HepG2 (cell line): ENCODE results near the gene DNAAF1. TPM values are rescaled to one million over a fixed set of nuclear protein-coding genes. Genes with fewer than 3 reads are reported as not detected.

ENCODE experiments used
- ATAD3A ChIP-seq: sonication (generic); formaldehyde crosslinking; IDR thresholded peaks from 2 replicates; pipeline ENCODE4 v1.4.0; 2020; ENCODE audit warnings: missing genetic modification reagents
- CENPX ChIP-seq: sonication (generic); formaldehyde crosslinking; IDR thresholded peaks from 2 replicates; pipeline ENCODE4 v1.9.0; 2021; ENCODE audit warnings: mild to moderate bottlenecking, missing genetic modification reagents, moderate library complexity
- ERF ChIP-seq: IDR thresholded peaks from 2 replicates; pipeline ENCODE4 v1.6.1; 2018; ENCODE audit warnings: missing biosample characterization, missing genetic modification reagents
- GTF3A ChIP-seq: sonication (generic); formaldehyde crosslinking; conservative IDR thresholded peaks from 2 replicates; pipeline ENCODE4 v1.4.0; 2020; ENCODE audit warnings: mild to moderate bottlenecking, missing genetic modification reagents
- NR0B2 ChIP-seq: sonication (generic); formaldehyde crosslinking; IDR thresholded peaks from 2 replicates; pipeline ENCODE4 v1.4.0; 2020; ENCODE audit warnings: mild to moderate bottlenecking, missing genetic modification reagents
- NR2C2 ChIP-seq: sonication (generic); formaldehyde crosslinking; IDR thresholded peaks from 2 replicates; pipeline ENCODE4 v1.4.0; 2020; ENCODE audit warnings: missing genetic modification reagents, mild to moderate bottlenecking, moderate library complexity, borderline replicate concordance
- PAF1 ChIP-seq: IDR thresholded peaks from 2 replicates; pipeline ENCODE4 v1.6.1; 2016; ENCODE audit warnings: missing genetic modification reagents, missing compliant biosample characterization
- PCBP1 ChIP-seq: fragments of 200-400 bp; formaldehyde crosslinking; IDR thresholded peaks from 2 replicates; pipeline ENCODE4 v1.6.1; 2017; ENCODE audit warnings: mild to moderate bottlenecking, low read depth, low read length, borderline replicate concordance
- PHF8 ChIP-seq: sonication (generic); formaldehyde crosslinking; IDR thresholded peaks from 2 replicates; pipeline ENCODE4 v1.5.0; 2020; ENCODE audit warnings: missing genetic modification reagents
- RBAK ChIP-seq: sonication (generic); formaldehyde crosslinking; IDR thresholded peaks from 2 replicates; pipeline ENCODE4 v1.5.1; 2020; ENCODE audit warnings: mild to moderate bottlenecking, missing genetic modification reagents
- RBM22 ChIP-seq: fragments of 200-400 bp; formaldehyde crosslinking; optimal IDR thresholded peaks from 2 replicates; pipeline ENCODE3; 2017; ENCODE audit warnings: mild to moderate bottlenecking, low read length, moderate library complexity
- SP5 ChIP-seq: IDR thresholded peaks from 2 replicates; pipeline ENCODE4 v1.6.1; 2016; ENCODE audit warnings: low read depth, borderline replicate concordance
- YEATS4 ChIP-seq: sonication (generic); formaldehyde crosslinking; IDR thresholded peaks from 2 replicates; pipeline ENCODE4 v1.4.0; 2020; ENCODE audit warnings: missing genetic modification reagents, borderline replicate concordance
- ZBTB43 ChIP-seq: sonication (generic); formaldehyde crosslinking; conservative IDR thresholded peaks from 2 replicates; pipeline ENCODE4 v1.4.0; 2020; ENCODE audit warnings: missing genetic modification reagents
- ZBTB8A ChIP-seq: sonication (generic); formaldehyde crosslinking; IDR thresholded peaks from 2 replicates; pipeline ENCODE4 v1.4.0; 2020; ENCODE audit warnings: mild to moderate bottlenecking, low read depth, missing genetic modification reagents, borderline replicate concordance
- ZHX2 ChIP-seq, 2 experiments: sonication (generic) in 1 of 2; formaldehyde crosslinking in 1 of 2; IDR thresholded peaks; 2 replicates each; pipeline versions ENCODE4 v1.6.1 to v1.9.0; 2014 to 2022; ENCODE audit warnings: antibody characterized with exemption in 1 of 2, borderline replicate concordance in 1 of 2, inconsistent platforms in 1 of 2, low read depth in 1 of 2, missing genetic modification reagents in 1 of 2
- ZKSCAN5 ChIP-seq: sonication (generic); formaldehyde crosslinking; IDR thresholded peaks from 2 replicates; pipeline ENCODE4 v1.5.1; 2020; ENCODE audit warnings: mild to moderate bottlenecking, missing genetic modification reagents
- ZNF263 ChIP-seq: sonication (generic); formaldehyde crosslinking; IDR thresholded peaks from 2 replicates; pipeline ENCODE4 v1.4.0; 2020; ENCODE audit warnings: missing genetic modification reagents
- ZNF607 ChIP-seq: sonication (generic); formaldehyde crosslinking; IDR thresholded peaks from 2 replicates; pipeline ENCODE4 v1.5.1; 2020; ENCODE audit warnings: missing genetic modification reagents, mild to moderate bottlenecking, borderline replicate concordance
- ZNF615 ChIP-seq: sonication (generic); formaldehyde crosslinking; IDR thresholded peaks from 2 replicates; pipeline ENCODE4 v1.5.0; 2020; ENCODE audit warnings: mild to moderate bottlenecking, missing genetic modification reagents, borderline replicate concordance
- ZNF713 ChIP-seq: sonication (generic); formaldehyde crosslinking; IDR thresholded peaks from 2 replicates; pipeline ENCODE4 v1.4.0; 2020; ENCODE audit warnings: mild to moderate bottlenecking, missing genetic modification reagents
- ZSCAN25 ChIP-seq: sonication (generic); formaldehyde crosslinking; IDR thresholded peaks from 2 replicates; pipeline ENCODE4 v1.8.0; 2022; ENCODE audit warnings: mild to moderate bottlenecking, missing genetic modification reagents
- polyA plus RNA-seq, 8 experiments: library from polyadenylated mRNA; depleted of rRNA in 3 of 8; stranded (reverse) in 7 of 8; unstranded in 1 of 8; fragments of >200 nt; fragmentation: Illumina TruSeq in 4 of 8; extraction: Trizol in 4 of 8; gene quantifications; 2 replicates each; pipeline versions ENCODE4 v1.2.1 to v1.2.3, GENCODE V29; 2011 to 2016; ENCODE audit warnings: low read depth in 4 of 8, missing spikeins in 1 of 8, mixed read lengths in 1 of 8; ENCODE audit not compliant: insufficient read depth in 1 of 8
- total RNA-seq, 5 experiments: library from RNA; depleted of rRNA; stranded (reverse); fragments of >200 nt; fragmentation: Illumina TruSeq; extraction: Trizol; gene quantifications; 2 replicates each; pipeline ENCODE4 v1.2.3, GENCODE V29; 2016; ENCODE audit warnings: low read depth in 1 of 5

The DNAAF1 gene
- total and polyA plus RNA-seq, 2 of the 13 experiments (the other 11 are each of a cell fraction or from before 2014, with no cell fraction given) = 0.04 TPM; not detected in 1

- TF ChIP-seq ZSCAN25 (no peak), SP5 (peak; percentile 36; the same call in 1 of the 2 replicates), NR0B2 (peak; percentile 33; the same call in 1 of the 2 replicates), RBAK (CRISPR knock-in tag) (no peak), PCBP1 (no peak), ZKSCAN5 (CRISPR knock-in tag) (no peak), ZNF263 (peak; percentile 53), YEATS4 (CRISPR knock-in tag) (peak; percentile 71), ATAD3A (CRISPR knock-in tag) (no peak), PHF8 (peak; percentile 82), PAF1 (CRISPR knock-in tag) (no peak), ZNF713 (CRISPR knock-in tag) (no peak), ZHX2 (IDR thresholded peaks at IDR 0.05; ENCODE audit: low read depth) (no peak), ZHX2 (CRISPR knock-in tag; IDR thresholded peaks at IDR 0.05; ENCODE audit: borderline replicate concordance) (0 out of 2 replicates have a peak, but pooled peaks have one; percentile 40), ERF (CRISPR knock-in tag) (peak; percentile 8; the same call in 1 of the 2 replicates), RBM22 (peak; percentile 75), ZNF615 (CRISPR knock-in tag) (no peak), ZBTB43 (CRISPR knock-in tag) (0 out of 2 replicates have a peak, but pooled peaks have one; percentile 65), CENPX (CRISPR knock-in tag) (no peak), NR2C2 (CRISPR knock-in tag) (peak; percentile 28; the same call in 1 of the 2 replicates), ZNF607 (CRISPR knock-in tag) (peak; percentile 82), ZBTB8A (CRISPR knock-in tag) (no peak), GTF3A (CRISPR knock-in tag) (0 out of 2 replicates have a peak, but pooled peaks have one; percentile 56)
Observed at GRCh38 chr16:84144859-84145639, at the start of gene DNAAF1, which contains the start of gene HSDL1 (continued).
